Esophagus squamous epithelium (tissue), 5 donors: ENCODE results near the gene FOLR2. TPM values are rescaled to one million over a fixed set of nuclear protein-coding genes. Genes with fewer than 3 reads are reported as not detected.

Experiments used
- DNase-seq: peaks from one replicate; lab custom pipeline; 2025; lab: John Stamatoyannopoulos, UW
- H3K27ac ChIP-seq, 4 donors: fragments of 200-600 bp; sonication (generic); one replicate each; pipeline ENCODE4 v1.5.1; 2016 to 2019; ENCODE audit warnings: mild to moderate bottlenecking in 1 of 4
- H3K27me3 ChIP-seq, 4 donors: fragments of 200-600 bp; sonication (generic); 1 replicate in 3 of 4; 2 replicates in 1 of 4; pipeline versions ENCODE4 v1.5.1 to v1.6.0; 2017 to 2021; ENCODE audit warnings: antibody characterized with exemption in 1 of 4
- H3K36me3 ChIP-seq, 3 donors: fragments of 200-600 bp; sonication (generic); one replicate each; pipeline ENCODE4 v1.5.1; 2016 to 2019
- H3K4me1 ChIP-seq, 3 donors: fragments of 200-600 bp; sonication (generic); one replicate each; pipeline ENCODE4 v1.5.1; 2017 to 2019
- H3K4me3 ChIP-seq, 4 donors: fragments of 200-600 bp; sonication (generic); 1 replicate in 3 of 4; 2 replicates in 1 of 4; pipeline ENCODE4 v1.5.1; 2016 to 2019; ENCODE audit warnings: mild to moderate bottlenecking in 2 of 4, moderate library complexity in 1 of 4
- H3K9me3 ChIP-seq, 3 donors: fragments of 200-600 bp; sonication (generic); one replicate each; pipeline ENCODE4 v1.5.1; 2016 to 2019
- POLR2A ChIP-seq, 4 donors: fragments of 450-650 bp; IDR thresholded peaks; one replicate each; pipeline ENCODE4 v1.6.1; 2017; ENCODE audit warnings: antibody characterized with exemption in 4 of 4, mild to moderate bottlenecking in 4 of 4, moderate library complexity in 3 of 4
- WGBS, 2 donors: methylation state at CpG; one replicate each; pipeline ENCODE4 v1.1.5; 2018; 5-methylcytosine and 5-hydroxymethylcytosine counted together
- intact Hi-C: fragments of 100-400 bp; cut with DNase I; formaldehyde crosslinking; loops from one replicate; pipeline ENCODE4 v1.15.0; 2022
- total RNA-seq, 4 donors: library from RNA; depleted of rRNA; stranded (reverse); fragments of >200 nt; gene quantifications; one replicate each; pipeline ENCODE4 v1.1.0, GENCODE V29; 2016
- TF ChIP-seq, protein P1 (sequence below), 6 experiments: fragments of 450-650 bp in 4 of 6; fragments of 200-600 bp in 2 of 6; sonication (generic) in 2 of 6; IDR thresholded peaks; one replicate each; pipeline ENCODE4 v1.5.1; 2016 to 2019; ENCODE audit warnings: antibody characterized with exemption in 6 of 6, mild to moderate bottlenecking in 4 of 6, moderate library complexity in 4 of 6
- donor health status: DM: yes; HTN: yes; CAD: no.

Gene FOLR2
- total RNA-seq, 4 donors from 2014 or later: 1.7 to 41.6 (median 9.1) TPM; not detected in 1

DNA sequence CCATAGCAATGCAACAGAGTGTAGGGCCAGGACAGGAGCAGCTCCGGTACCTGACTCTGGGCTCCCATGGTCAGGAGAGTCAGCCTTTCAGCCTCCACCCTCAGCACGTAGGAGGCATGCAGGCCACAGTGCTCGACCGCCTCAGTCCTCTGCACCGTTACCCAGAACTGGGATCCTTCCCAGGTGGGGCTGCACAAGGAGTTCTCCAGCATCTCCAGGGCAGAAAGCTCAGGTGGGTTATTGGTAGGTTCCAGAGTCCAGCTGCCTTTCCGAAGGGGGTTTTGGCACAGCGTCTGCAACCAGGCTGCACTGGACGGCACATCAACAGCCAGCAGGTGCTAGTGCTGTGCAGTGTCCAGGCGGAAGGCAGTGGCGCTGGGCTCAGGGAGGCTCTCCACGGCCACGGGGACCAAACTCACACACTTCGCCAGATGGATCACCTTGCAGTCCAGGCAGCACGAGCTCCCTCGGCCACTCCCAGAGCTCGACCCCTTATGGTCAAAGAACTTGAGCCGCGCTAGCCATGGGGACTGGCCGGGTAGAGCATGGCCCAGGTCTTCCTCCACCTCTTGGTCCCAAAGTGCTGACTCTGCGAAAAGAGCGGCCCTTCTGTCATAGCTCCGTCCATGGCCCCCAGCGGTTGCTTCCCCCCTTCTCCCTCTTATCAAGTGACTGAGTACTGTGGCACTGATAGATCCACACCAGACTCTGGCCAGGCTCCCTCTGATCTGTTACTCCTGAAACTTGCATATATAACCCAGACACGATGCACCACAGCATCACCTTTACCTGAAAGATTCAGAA, 34.3 kb downstream of the FOLR2 start:
- no peaks in the 10 kb centered on the region for H3K36me3 ChIP-seq
- no peak overlapping the region for H3K27ac ChIP-seq
- H3K4me1 ChIP-seq: no peaks in the 10 kb centered on the region
- H3K4me3 ChIP-seq: no peak overlapping the region
- H3K9me3 ChIP-seq: no peaks in the 10 kb centered on the region
- intact Hi-C loops: no loop called here
- 80 to 85% methylated on average over 9 to 11 of the region's 24 CpGs for WGBS, 2 donors
- DNase-seq: no peak
- H3K27me3 ChIP-seq: peaks cover 0 to 79% (median 2%) of the 10 kb centered on the region in 4 donors
- TF ChIP-seq, protein P1, sequence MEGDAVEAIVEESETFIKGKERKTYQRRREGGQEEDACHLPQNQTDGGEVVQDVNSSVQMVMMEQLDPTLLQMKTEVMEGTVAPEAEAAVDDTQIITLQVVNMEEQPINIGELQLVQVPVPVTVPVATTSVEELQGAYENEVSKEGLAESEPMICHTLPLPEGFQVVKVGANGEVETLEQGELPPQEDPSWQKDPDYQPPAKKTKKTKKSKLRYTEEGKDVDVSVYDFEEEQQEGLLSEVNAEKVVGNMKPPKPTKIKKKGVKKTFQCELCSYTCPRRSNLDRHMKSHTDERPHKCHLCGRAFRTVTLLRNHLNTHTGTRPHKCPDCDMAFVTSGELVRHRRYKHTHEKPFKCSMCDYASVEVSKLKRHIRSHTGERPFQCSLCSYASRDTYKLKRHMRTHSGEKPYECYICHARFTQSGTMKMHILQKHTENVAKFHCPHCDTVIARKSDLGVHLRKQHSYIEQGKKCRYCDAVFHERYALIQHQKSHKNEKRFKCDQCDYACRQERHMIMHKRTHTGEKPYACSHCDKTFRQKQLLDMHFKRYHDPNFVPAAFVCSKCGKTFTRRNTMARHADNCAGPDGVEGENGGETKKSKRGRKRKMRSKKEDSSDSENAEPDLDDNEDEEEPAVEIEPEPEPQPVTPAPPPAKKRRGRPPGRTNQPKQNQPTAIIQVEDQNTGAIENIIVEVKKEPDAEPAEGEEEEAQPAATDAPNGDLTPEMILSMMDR (IDR thresholded peaks at IDR 0.05): no peak
- TF ChIP-seq POLR2A (IDR thresholded peaks at IDR 0.05): no peak

DNA sequence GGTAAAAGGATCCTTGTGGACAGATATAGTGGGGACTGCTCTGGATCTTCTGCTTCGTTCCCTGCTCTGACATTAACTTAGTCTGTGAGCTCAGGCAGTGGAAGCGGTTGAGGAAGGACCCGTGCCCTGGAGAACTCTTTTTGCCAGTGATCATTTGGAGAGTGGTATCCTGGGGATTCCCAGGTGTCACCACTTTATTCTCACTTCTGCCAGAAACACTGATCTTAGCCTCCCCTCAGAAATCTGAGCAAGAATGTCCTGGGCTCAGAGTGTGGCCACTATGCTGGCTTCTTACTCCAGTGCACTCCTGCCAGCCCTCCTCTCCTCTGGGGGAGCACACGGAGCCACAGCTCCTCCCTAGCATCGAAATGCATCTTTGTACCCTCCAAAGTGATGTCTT, 35.0 kb downstream of the FOLR2 start:
- no peak for DNase-seq
- Histone ChIP-seq H3K4me3 (no peak overlapping the region), H3K4me1 (no peaks in the 10 kb centered on the region), H3K9me3 (no peaks in the 10 kb centered on the region), H3K27ac (no peak overlapping the region), H3K27me3 (peaks cover 0 to 72% (median 0%) of the 10 kb centered on the region in 4 donors), H3K36me3 (no peaks in the 10 kb centered on the region)
- intact Hi-C loops: no loop called here
- TF ChIP-seq, protein P1 (IDR thresholded peaks at IDR 0.05): no peak
- no peak for TF ChIP-seq POLR2A (IDR thresholded peaks at IDR 0.05)
- WGBS, 2 donors: 80 to 84% methylated on average over 5 of the region's 5 CpGs

DNA sequence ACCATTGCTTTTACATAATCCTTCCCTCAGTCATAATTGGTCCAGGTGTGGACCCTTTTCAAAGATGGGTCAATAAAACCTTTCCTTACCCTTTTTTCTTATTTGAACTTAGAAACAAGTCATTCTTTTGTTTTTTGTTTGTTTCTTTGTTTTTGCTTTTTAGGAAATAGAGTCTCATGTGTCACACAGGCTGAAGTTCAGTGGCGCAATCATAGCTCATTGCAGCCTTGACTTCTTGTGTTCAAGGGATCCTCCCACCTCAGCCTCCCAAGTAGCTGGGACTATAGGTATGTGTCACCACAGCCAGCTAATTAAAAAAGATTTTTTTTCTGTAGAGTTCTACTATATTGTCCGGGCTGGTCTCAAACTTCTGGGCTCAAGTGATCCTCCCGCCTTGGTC, 36.8 kb downstream of the FOLR2 start:
- Histone ChIP-seq H3K4me3 (no peak overlapping the region), H3K27ac (no peak overlapping the region), H3K4me1 (no peaks in the 10 kb centered on the region), H3K36me3 (no peaks in the 10 kb centered on the region), H3K27me3 (peaks cover 0 to 58% (median 0%) of the 10 kb centered on the region in 4 donors), H3K9me3 (no peaks in the 10 kb centered on the region)
- intact Hi-C loops: no loop called here
- WGBS, 2 donors: 92 to 96% methylated on average over 3 of the region's 3 CpGs
- DNase-seq: no peak
- TF ChIP-seq POLR2A (IDR thresholded peaks at IDR 0.05): no peak
- TF ChIP-seq, protein P1 (IDR thresholded peaks at IDR 0.05): no peak

DNA sequence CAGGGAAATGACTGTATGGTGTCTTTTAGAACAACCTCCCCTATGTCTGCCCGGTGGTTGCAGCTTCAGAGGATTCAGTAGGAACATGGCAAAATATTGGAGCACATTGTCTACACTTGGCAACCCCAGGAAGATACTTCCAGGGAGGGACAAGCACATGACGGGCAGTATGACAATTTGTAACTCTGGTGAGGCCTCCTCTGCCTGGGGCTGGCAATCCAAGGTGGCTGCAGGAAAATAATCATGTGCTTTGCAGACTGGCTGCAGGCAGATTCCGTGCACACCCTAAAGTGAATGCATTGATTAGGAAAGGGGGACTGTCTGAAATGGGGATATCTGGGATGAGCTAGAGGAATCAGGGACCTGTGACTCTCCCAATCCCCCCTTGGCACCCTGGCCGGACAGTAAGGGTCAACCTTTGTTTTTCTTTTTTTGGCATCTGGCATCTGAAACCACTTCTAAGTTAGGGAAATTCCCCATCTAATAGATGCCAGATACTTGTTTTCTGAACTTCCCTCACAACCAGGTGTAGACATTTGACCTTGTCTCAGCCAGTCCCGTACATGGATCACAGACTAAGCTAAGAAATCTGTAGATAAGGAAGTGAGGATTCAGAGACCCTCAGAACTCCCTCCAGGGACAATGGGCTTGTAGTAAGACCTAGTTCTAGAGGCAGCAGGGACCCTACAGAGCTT, 37.9 kb downstream of the FOLR2 start:
- TF ChIP-seq, protein P1 (IDR thresholded peaks at IDR 0.05): no peak
- no peak for TF ChIP-seq POLR2A (IDR thresholded peaks at IDR 0.05)
- no peak for DNase-seq
- Histone ChIP-seq H3K36me3 (no peaks in the 10 kb centered on the region), H3K27me3 (peaks cover 0 to 51% (median 0%) of the 10 kb centered on the region in 4 donors), H3K9me3 (no peaks in the 10 kb centered on the region), H3K27ac (no peak overlapping the region), H3K4me3 (no peak overlapping the region), H3K4me1 (no peaks in the 10 kb centered on the region)
- intact Hi-C loops: no loop called here
- WGBS, 2 donors: 77 to 78% methylated on average over 3 to 5 of the region's 5 CpGs

DNA sequence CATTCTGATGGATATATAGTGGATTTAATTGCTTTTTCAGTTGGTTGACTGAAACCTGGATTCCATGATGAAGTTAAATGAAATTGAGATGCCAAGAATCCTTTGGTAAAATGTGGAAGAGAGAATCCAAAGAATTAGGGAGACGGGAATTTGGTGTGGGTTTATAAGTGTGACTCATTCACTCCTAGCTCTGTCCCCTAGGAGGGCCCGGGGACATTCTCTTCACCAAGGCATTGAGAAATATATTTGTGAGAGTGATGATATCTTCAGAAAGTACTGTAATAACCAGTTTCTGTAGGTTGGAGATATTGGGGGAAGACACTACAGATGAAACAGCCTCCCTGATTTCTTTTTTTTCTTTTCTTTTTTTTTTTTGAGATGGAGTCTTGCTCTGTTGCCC, 41.0 kb downstream of the FOLR2 start:
- Histone ChIP-seq H3K27ac (no peak overlapping the region), H3K9me3 (no peaks in the 10 kb centered on the region), H3K4me1 (no peaks in the 10 kb centered on the region), H3K36me3 (no peaks in the 10 kb centered on the region), H3K4me3 (no peak overlapping the region), H3K27me3 (peaks cover 0 to 22% (median 0%) of the 10 kb centered on the region in 4 donors)
- WGBS, 2 donors: 59 to 76% methylated on average over 2 of the region's 2 CpGs
- no peak for TF ChIP-seq POLR2A (IDR thresholded peaks at IDR 0.05)
- TF ChIP-seq, protein P1 (IDR thresholded peaks at IDR 0.05): no peak
- DNase-seq: no peak
- intact Hi-C loops: no loop called here
